Colonic mucosa (tissue), 4 donors: ENCODE data around the gene HAUS1. TPM values are rescaled to one million over a fixed set of nuclear protein-coding genes. Genes with fewer than 3 reads are reported as not detected.
"Not testable (repeated sequence)": the region's sequence is repeated elsewhere in the genome, so short reads cannot be mapped to it uniquely, and the experiment has no call there.

Experiments
- DNase-seq: peaks from one replicate; pipeline ENCODE4 v3.0.0-alpha.2; 2020
- H3K27ac ChIP-seq: fragments of 200-600 bp; one replicate; pipeline ENCODE4 v1.8.0; 2021
- H3K27me3 ChIP-seq: fragments of 200-600 bp; one replicate; pipeline ENCODE4 v1.8.0; 2021
- H3K36me3 ChIP-seq: fragments of 200-600 bp; one replicate; pipeline ENCODE4 v1.8.0; 2021
- H3K4me1 ChIP-seq: fragments of 200-600 bp; one replicate; pipeline ENCODE4 v1.8.0; 2021; ENCODE audit warnings: mild to moderate bottlenecking
- H3K4me3 ChIP-seq: fragments of 200-600 bp; one replicate; pipeline ENCODE4 v1.8.0; 2021
- H3K9ac ChIP-seq, 2 donors: one replicate each; pipeline ENCODE4 v1.7.0; 2013; ENCODE audit warnings: control low read depth in 2 of 2, low read depth in 2 of 2, low read length in 2 of 2
- H3K9me3 ChIP-seq: fragments of 200-600 bp; one replicate; pipeline ENCODE4 v1.8.0; 2021
- intact Hi-C: fragments of 100-400 bp; cut with DNase I; formaldehyde crosslinking; loops from one replicate; pipeline ENCODE4 v1.14.1; 2022
- total RNA-seq, 2 donors: library from RNA; stranded (reverse); fragmentation: NEBNext Ultra II Directional in 1 of 2; extraction: Animal tissue kit (Norgen Biotek cat#: 25700) in 1 of 2; gene quantifications; one replicate each; pipeline ENCODE4 v1.2.1, GENCODE V29; 2021
- TF ChIP-seq, protein P1 (sequence below): fragments of 200-600 bp; IDR thresholded peaks from one replicate; pipeline ENCODE4 v1.8.0; 2022; ENCODE audit warnings: antibody characterized with exemption, mild to moderate bottlenecking
- donor health status: healthy.
- donor health status: DM: no; HTN: no; CAD: no.
- donor health status: DM: no; HTN: no; CAD: no.

The HAUS1 gene
- total RNA-seq, 2 donors from 2014 or later = 17.1 to 24.6 TPM

DNA sequence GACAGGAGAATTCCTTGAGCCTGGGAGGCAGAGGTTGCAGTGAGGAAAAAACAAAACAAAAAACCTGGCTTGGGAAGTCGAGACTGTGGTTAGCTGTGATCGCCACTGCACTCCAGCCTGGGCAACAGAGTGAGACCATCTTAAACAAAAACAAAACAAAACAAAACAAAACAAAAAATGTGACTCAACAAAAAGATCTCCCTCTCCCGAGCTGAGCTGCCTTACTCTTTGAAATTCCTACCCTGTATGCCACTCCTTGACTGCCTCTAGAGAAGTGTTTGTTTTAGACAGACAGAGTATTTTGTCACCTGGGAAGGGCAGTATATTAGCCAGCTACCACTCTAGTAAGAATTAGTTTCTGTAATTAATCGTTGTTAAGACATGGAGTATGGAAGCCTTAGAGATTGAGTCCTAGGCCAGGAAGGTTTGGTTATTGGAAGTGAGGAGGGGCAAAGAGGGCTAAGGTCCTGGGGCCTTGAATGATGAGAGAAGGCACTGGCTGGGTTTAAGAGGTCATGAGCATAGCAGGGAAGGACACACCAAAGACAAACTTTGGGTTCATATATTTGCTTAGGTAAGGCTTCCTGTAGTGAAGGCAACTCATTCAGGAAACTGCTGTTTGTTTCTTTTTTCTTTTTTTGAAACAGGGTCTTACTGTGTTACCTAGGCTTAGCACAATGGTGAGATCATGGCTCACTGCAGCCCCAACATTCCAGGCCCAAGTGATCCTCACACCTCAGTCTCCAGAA, 56.0 kb downstream of the HAUS1 start:
- Histone ChIP-seq H3K27me3 (no peaks in the 10 kb centered on the region), H3K36me3 (no peaks in the 10 kb centered on the region), H3K4me3 (no peak overlapping the region), H3K9me3 (no peaks in the 10 kb centered on the region), H3K9ac (no peak overlapping the region), H3K27ac (no peak overlapping the region), H3K4me1 (no peaks in the 10 kb centered on the region)
- intact Hi-C loops = no loop called here
- DNase-seq = no peak
- TF ChIP-seq, protein P1, sequence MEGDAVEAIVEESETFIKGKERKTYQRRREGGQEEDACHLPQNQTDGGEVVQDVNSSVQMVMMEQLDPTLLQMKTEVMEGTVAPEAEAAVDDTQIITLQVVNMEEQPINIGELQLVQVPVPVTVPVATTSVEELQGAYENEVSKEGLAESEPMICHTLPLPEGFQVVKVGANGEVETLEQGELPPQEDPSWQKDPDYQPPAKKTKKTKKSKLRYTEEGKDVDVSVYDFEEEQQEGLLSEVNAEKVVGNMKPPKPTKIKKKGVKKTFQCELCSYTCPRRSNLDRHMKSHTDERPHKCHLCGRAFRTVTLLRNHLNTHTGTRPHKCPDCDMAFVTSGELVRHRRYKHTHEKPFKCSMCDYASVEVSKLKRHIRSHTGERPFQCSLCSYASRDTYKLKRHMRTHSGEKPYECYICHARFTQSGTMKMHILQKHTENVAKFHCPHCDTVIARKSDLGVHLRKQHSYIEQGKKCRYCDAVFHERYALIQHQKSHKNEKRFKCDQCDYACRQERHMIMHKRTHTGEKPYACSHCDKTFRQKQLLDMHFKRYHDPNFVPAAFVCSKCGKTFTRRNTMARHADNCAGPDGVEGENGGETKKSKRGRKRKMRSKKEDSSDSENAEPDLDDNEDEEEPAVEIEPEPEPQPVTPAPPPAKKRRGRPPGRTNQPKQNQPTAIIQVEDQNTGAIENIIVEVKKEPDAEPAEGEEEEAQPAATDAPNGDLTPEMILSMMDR = no peak

DNA sequence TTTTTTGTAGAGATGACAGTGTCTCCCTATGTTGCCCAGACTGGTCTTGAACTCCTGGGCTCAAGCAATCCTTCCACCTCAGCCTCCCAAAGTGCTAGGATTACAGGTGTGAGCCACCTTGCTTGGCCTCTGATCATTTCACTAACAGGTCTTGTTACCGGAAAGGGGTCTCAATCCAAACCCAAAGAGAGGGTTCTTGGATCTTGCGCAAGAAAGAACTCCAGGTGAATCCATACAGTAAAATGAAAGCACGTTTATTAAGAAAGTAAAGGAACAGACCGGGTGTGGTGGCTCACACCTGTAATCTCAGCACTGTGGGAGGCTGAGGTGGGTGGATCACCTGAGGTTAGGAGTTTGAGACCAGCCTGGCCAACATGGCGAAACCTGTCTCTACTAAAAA, 56.7 kb downstream of the HAUS1 start:
- H3K9me3 ChIP-seq, H3K4me1 ChIP-seq, H3K9ac ChIP-seq, H3K27me3 ChIP-seq, H3K4me3 ChIP-seq, H3K36me3 ChIP-seq, DNase-seq, H3K27ac ChIP-seq, intact Hi-C loops: not testable (repeated sequence)

DNA sequence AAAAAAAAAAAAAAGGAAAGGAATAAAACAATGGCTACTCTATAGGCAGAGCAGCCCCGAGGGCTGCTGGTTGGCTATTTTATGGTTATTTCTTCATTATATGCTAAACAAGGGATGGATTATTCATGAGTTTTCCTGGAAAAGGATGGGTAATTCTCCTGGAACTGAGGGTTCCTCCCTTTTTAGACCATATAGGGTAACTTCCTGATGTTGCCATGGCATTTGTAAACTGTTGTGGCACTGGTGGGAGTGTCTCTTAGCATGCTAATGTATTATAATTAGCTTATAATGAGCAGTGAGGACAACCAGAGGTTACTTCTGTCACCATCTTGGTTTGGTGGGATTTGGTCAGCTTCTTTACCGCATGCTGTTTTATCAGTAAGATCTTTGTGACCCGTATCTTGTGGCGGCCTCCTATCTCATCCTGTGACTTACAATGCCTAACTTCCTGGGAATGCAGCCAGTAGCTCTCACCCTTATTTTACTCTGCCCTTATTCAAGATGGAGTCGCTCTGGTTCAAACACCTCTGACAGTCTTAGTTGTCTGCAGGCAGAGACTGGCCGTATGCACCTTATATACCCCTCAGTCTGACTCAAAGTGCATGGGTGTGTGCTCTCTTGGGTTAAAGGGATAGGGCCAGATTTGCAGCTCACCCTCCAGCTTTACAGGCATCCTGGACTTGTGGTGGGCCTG, 57.7 kb downstream of the HAUS1 start:
- DNase-seq = no peak
- no peaks in the 10 kb centered on the region for H3K4me1 ChIP-seq
- no peaks in the 10 kb centered on the region for H3K27me3 ChIP-seq
- no peak overlapping the region for H3K27ac ChIP-seq
- no peak overlapping the region for H3K4me3 ChIP-seq
- no peak overlapping the region for H3K9ac ChIP-seq
- intact Hi-C loops = no loop called here
- H3K9me3 ChIP-seq = no peaks in the 10 kb centered on the region
- H3K36me3 ChIP-seq = no peaks in the 10 kb centered on the region
- TF ChIP-seq, protein P1 = no peak

DNA sequence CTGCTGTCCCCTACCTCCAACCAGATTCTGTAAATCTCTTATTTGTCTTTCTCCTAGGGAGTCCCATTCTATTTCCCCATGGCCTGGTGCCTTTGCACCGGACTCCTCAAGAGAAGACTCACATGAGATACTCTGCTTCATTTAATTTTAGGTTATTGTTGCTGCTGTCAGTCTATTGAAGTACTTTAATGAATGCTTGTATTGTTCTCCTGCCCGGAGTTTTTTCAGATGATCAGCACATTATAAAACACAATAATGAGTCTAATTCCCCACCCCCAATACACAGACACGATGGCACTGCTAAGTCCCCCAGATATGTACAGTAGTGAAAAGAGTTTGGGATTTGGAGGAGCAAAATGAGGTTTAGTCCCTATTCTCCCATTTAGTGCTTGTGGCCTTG, 58.9 kb downstream of the HAUS1 start:
- no peak for DNase-seq
- no peak overlapping the region for H3K4me3 ChIP-seq
- H3K9me3 ChIP-seq = no peaks in the 10 kb centered on the region
- H3K27ac ChIP-seq = no peak overlapping the region
- intact Hi-C loops = no loop called here
- no peaks in the 10 kb centered on the region for H3K27me3 ChIP-seq
- no peaks in the 10 kb centered on the region for H3K36me3 ChIP-seq
- H3K4me1 ChIP-seq = no peaks in the 10 kb centered on the region
- no peak overlapping the region for H3K9ac ChIP-seq
- TF ChIP-seq, protein P1 = no peak

DNA sequence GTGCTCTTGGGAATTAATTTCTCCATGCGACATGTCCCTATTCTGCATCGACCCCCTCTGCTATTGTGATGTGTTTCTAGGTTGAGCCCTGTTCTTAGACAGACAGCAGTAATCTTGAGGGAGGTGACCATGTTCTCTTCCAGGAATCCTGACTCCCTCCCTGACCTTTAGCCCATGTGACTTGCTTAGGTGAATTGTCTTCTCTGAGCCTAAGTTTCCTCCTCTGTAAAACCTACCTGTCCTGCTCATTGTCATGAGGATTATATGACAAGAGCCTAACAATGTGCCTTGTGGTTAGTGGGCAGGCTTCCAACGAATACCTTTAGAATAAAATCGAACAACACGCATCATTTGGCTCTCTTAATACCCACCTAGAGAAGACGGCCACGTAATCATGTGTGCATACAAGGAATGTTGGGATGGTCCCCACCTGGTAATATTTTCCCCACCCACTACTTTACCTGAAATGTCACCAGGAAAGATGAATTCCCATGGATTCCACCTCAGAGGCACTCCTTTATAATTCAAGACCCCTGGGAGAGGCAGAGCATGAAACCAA, 59.8 kb downstream of the HAUS1 start:
- Histone ChIP-seq H3K27ac (no peak overlapping the region), H3K4me1 (no peaks in the 10 kb centered on the region), H3K9me3 (no peaks in the 10 kb centered on the region), H3K36me3 (no peaks in the 10 kb centered on the region), H3K27me3 (no peaks in the 10 kb centered on the region), H3K4me3 (no peak overlapping the region), H3K9ac (no peak overlapping the region)
- DNase-seq = no peak
- intact Hi-C loops = no loop called here
- TF ChIP-seq, protein P1 = no peak

DNA sequence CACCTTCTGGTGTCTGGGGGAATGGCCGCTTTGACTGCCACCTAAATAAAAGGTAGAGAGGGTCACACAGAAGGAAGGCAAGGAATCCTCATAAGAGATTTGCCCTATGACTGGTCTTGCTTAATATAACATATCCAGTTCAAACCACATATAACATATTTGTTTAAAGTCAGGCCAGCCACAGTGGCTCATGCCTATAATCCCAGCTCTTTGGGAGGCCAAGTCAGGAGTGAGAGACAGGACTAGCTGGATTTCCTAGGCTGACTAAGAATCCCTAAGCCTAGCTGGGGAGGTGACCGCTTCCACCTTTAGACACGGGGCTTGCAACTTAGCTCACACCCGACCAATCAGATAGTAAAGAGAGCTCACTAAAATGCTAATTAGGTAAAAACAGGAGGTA, 60.3 kb downstream of the HAUS1 start:
- intact Hi-C loops, DNase-seq, H3K4me3 ChIP-seq, H3K27ac ChIP-seq, H3K4me1 ChIP-seq, H3K9ac ChIP-seq, H3K9me3 ChIP-seq, H3K36me3 ChIP-seq, H3K27me3 ChIP-seq: not testable (repeated sequence)
